GM12891 (cell line): ENCODE measurements around the gene OSGIN1.

Experiments
- POLR2A ChIP-seq: IDR thresholded peaks from 2 replicates; pipeline ENCODE4 v1.6.1; 2011; ENCODE audit warnings: low read depth, low read length, control low read depth
- POLR2AphosphoS5 ChIP-seq: IDR thresholded peaks from 2 replicates; pipeline ENCODE4 v1.6.1; 2011; ENCODE audit warnings: low read depth, low read length, control low read depth
- SPI1 ChIP-seq: IDR thresholded peaks from 2 replicates; pipeline ENCODE4 v1.6.1; 2011; ENCODE audit warnings: low read depth, low read length, control low read depth
- TAF1 ChIP-seq: IDR thresholded peaks from 2 replicates; pipeline ENCODE4 v1.6.1; 2011; ENCODE audit warnings: low read depth, low read length, control low read depth

DNA sequence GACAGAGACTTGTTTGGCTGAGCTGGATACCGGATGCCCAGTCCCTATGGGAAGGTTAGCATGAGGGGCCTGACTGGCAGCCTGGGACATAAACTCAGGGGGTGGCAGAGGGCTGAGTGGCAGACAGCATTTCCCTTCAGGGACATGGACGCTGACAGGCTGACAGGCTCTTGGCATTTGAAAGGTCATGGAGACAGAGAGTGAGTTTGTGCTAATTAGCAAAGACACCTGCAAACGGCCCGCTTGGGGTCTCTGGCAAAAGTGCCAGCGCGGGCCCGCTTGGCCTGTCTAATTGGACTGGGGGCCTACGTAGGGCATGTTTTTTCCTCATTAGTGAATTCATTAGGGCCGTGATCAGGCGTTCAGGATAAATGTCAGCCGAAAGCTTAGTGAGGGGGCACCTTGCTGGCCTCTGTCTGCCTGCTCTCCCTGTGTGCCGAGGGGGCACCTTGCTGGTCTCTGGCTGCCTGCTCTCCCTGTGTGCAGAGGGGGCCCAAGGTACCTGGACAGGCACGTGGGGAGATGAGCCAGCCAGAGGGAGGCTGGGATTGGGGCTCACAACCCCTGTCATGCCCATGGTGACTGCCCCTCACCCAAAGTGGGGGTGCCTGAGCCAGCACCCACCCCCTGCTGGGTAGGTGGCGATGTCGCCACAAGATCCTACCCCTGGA lies 22.7 kb downstream of the OSGIN1 start:
- TF ChIP-seq POLR2A (no peak), POLR2AphosphoS5 (no peak), SPI1 (no peak), TAF1 (no peak)
